ENCODE results near the gene SMS.

SMS gene

GRCh38 chrX:22041907-22042530 lies 101.5 kb downstream of the SMS start:
- FAIRE-seq: no peak

GRCh38 chrX:22043872-22044271 lies 103.4 kb downstream of the SMS start:
- no peak for FAIRE-seq

Measured in G401.6 (cell line).